ENCODE measurements around the gene TBX15. TPM values are rescaled to one million over a fixed set of nuclear protein-coding genes. Genes with fewer than 3 reads are reported as not detected.

The TBX15 gene
- polyA plus RNA-seq, 1 donor (not counting 4 experiments of a cell fraction or from before 2014, with no cell fraction given) = not detected

GRCh38 chr1:119003413-119004128 lies 15.4 kb upstream of the TBX15 start:
- Histone ChIP-seq H3K27ac (ENCODE audit: control insufficient read depth, insufficient read depth, low read length) (no peak overlapping the region), H3K9me3 (ENCODE audit: control insufficient read depth, low read depth, low read length) (peaks cover 2% of the 10 kb centered on the region), H3K4me1 (ENCODE audit: control insufficient read depth, extremely low read depth, insufficient read depth, low read length) (peaks cover 28% of the 10 kb centered on the region), H2AFZ (ENCODE audit: control insufficient read depth, low read length) (no peak overlapping the region), H3K79me2 (ENCODE audit: control insufficient read depth, insufficient read depth, low read length) (no peaks in the 10 kb centered on the region), H3K9me1 (ENCODE audit: control insufficient read depth, extremely low read depth, insufficient read depth, low read length) (no peaks in the 10 kb centered on the region), H3K4me3 (ENCODE audit: control insufficient read depth in 2 of 3, extremely low read depth in 1 of 3, insufficient read depth in 2 of 3, low read depth in 1 of 3, low read length in 3 of 3) (no peak overlapping the region), H3K9ac (ENCODE audit: control insufficient read depth, extremely low read depth, insufficient read depth, low read length) (no peak overlapping the region), H3K36me3 (ENCODE audit: control insufficient read depth in 2 of 2, extremely low read depth in 1 of 2, insufficient read depth in 2 of 2, low read length in 2 of 2) (no peaks in the 10 kb centered on the region), H3K27me3 (ENCODE audit: control insufficient read depth, extremely low read depth, insufficient read depth, low read length) (peaks cover 82% of the 10 kb centered on the region), H3K4me2 (ENCODE audit: control insufficient read depth, extremely low read depth, insufficient read depth, low read depth, low read length) (no peak overlapping the region), H4K20me1 (ENCODE audit: control insufficient read depth, extremely low read depth, insufficient read depth, low read length) (no peaks in the 10 kb centered on the region)
- dilution Hi-C loops (cut with MboI; ENCODE audit: extremely low pct_ligation_motif_present, low sequenced_read_pairs) = no loop called here
- FAIRE-seq (no peak), DNase-seq (ENCODE audit: low read depth, low spot score) (no peak)
- TF ChIP-seq CTCF (optimal IDR thresholded peaks at IDR 0.05 in 1 of 3, IDR thresholded peaks at IDR 0.05 in 1 of 3, conservative IDR thresholded peaks at IDR 0.05 in 1 of 3; ENCODE audit: extremely low read depth in 1 of 3, insufficient read depth in 2 of 3, low read length in 3 of 3) (no peak), EZH2 (IDR thresholded peaks at IDR 0.05; ENCODE audit: low read length) (no peak)

- peaks cover 2% of the 10 kb centered on the region for H3K9me3 ChIP-seq (ENCODE audit: control insufficient read depth, low read depth, low read length)
- H3K9ac ChIP-seq (ENCODE audit: control insufficient read depth, extremely low read depth, insufficient read depth, low read length) = peak overlapping the region; percentile 33
- H3K4me3 ChIP-seq (ENCODE audit: control insufficient read depth in 2 of 3, extremely low read depth in 1 of 3, insufficient read depth in 2 of 3, low read depth in 1 of 3, low read length in 3 of 3) = peak overlapping the region in 2 of 3 experiments; percentile 18 to 57
- peak; percentile 91 for FAIRE-seq
- no peak overlapping the region for H3K27ac ChIP-seq (ENCODE audit: control insufficient read depth, insufficient read depth, low read length)
- H4K20me1 ChIP-seq (ENCODE audit: control insufficient read depth, extremely low read depth, insufficient read depth, low read length) = no peaks in the 10 kb centered on the region
- no peaks in the 10 kb centered on the region for H3K36me3 ChIP-seq (ENCODE audit: control insufficient read depth in 2 of 2, extremely low read depth in 1 of 2, insufficient read depth in 2 of 2, low read length in 2 of 2)
- dilution Hi-C loops (cut with MboI; ENCODE audit: extremely low pct_ligation_motif_present, low sequenced_read_pairs) = no loop called here
- TF ChIP-seq CTCF (optimal IDR thresholded peaks at IDR 0.05 in 1 of 3, IDR thresholded peaks at IDR 0.05 in 1 of 3, conservative IDR thresholded peaks at IDR 0.05 in 1 of 3; ENCODE audit: extremely low read depth in 1 of 3, insufficient read depth in 2 of 3, low read length in 3 of 3) (no peak), EZH2 (IDR thresholded peaks at IDR 0.05; ENCODE audit: low read length) (no peak)
- DNase-seq (ENCODE audit: low read depth, low spot score) = peak; percentile 46
- no peaks in the 10 kb centered on the region for H3K9me1 ChIP-seq (ENCODE audit: control insufficient read depth, extremely low read depth, insufficient read depth, low read length)
- peaks cover 82% of the 10 kb centered on the region for H3K27me3 ChIP-seq (ENCODE audit: control insufficient read depth, extremely low read depth, insufficient read depth, low read length)
- H3K4me2 ChIP-seq (ENCODE audit: control insufficient read depth, extremely low read depth, insufficient read depth, low read depth, low read length) = peak overlapping the region; percentile 75
- no peaks in the 10 kb centered on the region for H3K79me2 ChIP-seq (ENCODE audit: control insufficient read depth, insufficient read depth, low read length)
- peak overlapping the region; percentile 73 for H2AFZ ChIP-seq (ENCODE audit: control insufficient read depth, low read length)
- peaks cover 22% of the 10 kb centered on the region for H3K4me1 ChIP-seq (ENCODE audit: control insufficient read depth, extremely low read depth, insufficient read depth, low read length)
Measured at GRCh38 chr1:119002028-119002686, 14.0 kb upstream of the TBX15 start.
